GM19328 (cell line): ENCODE measurements around the gene PPRC1.

Experiments
- ATAC-seq: cut with Tn5 transposase; IDR thresholded peaks from one replicate; pipeline ENCODE4 v1.9.1; 2021; ENCODE audit warnings: mild to moderate bottlenecking, moderate library complexity; ENCODE audit not compliant: unreplicated experiment

Gene PPRC1

GRCh38 chr10:102116656-102117055 lies 16.2 kb upstream of the PPRC1 start:
- ATAC-seq, result no peak

DNA sequence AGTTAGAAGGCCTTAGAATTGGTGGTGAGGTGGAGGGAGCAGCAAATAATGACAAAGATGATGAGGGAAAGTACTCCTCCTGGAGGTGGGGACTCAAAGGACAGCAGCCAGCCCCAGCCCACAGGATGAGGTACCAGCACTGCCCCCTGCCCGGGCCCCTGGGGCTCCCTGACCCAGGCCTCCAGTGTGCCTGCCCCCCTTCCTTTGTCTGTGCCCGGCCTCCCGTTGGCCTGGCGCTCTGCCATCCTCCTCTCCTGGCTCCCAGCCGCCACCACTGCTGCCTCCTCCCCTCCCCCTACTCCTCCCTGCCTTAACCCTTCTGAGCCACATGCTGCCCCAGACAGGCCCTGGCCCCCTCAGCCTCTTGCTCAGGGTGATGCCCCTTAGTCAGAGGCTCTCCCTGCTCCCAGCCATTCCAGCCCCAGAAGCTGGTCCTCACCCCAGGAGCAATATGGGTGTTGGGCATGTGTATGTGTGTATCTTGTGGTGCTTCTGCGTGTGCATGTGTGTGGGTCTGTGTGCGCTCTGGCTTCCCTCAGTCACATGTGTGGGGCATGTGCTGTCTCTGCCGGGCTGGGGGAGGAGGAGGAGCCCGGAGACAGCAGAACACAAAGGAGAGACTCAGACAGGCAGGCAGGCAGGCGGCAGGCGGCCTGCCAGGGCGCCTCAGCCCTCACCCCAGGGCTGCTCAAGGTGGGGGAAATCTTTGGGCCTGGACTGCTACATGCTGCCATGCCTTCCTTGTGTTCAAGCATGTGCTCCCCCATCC lies 15.3 kb upstream of the PPRC1 start:
- no peak for ATAC-seq

GRCh38 chr10:102118867-102119266 lies 14.0 kb upstream of the PPRC1 start:
- no peak for ATAC-seq

GRCh38 chr10:102119417-102120141 lies 13.3 kb upstream of the PPRC1 start:
- no peak for ATAC-seq

- peak; percentile 73 for ATAC-seq
These were observed 12.5 kb upstream of the PPRC1 start, which contains the start of gene LDB1 for GRCh38 chr10:102120142-102120990. LDB1 (minus strand) TSS chr10:102120368; CDS start chr10:102120110, 258 bp downstream.

DNA sequence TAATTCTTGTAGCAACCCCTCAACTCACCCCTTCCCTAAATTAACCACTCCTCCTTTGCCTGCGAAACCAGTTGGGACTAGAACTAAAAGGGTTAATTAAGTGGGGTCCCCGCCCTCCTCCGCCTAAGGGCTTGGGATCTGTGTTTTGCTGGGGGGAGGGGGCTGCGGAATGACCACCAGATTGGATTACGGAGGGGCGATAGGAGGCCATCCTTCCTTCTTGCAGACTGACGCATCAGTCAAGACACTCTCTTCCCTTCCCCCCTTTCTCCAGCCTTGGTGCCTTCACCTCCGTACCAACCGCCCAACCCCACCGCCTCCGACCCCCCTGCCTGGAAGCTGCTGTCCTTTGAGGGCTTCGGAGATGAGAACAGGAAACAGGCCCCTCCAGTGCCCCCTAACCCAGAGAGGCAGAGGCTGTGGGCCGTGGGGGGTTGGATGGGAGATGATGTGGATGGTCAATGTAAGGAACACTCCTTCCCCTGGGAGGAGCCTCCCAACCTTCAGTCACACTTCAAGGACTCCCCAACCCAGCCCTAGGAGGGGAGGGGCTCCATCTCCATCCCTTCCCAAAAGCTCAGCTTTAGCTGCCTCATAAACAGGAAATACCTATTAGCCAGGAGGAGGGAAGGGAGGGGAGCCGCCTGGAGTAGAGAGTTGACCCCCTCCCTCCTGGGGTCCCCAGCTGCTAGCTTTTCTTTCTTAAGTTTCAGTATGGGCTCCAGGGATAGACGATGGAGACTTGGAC lies 11.7 kb upstream of the PPRC1 start:
- ATAC-seq, result no peak

DNA sequence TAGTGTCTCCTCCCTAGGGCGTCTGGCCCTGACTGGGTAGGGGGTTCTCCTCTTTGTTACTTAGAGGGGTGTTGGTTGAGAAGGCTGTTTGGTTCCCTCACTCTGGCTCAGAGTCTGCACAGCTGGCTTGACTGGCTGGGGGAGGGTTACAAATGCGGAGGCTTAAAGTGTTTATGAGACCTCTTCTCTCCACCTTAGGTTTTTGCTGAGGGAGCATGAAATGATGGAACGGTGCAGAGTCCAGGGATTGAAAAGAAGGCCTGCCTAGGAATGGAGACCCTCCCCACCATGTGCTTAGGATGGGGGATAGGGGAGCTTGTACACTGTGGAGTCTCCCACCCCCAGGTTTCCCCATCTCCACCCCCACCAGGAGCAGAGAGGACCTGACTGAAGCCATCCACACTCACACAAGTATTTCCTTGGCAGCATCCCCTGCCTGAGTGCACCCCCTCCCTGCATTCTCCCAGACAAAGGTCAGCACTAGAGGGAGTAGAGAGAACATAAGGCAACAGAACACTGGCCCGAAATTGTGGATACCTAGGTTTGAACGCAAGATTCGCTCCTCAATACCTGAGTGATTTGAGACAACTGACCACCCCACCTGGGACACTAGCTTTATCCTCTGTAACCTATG lies 11.0 kb upstream of the PPRC1 start:
- ATAC-seq, result no peak

- no peak for ATAC-seq
These were observed 10.4 kb upstream of the PPRC1 start for GRCh38 chr10:102122450-102122849.

- no peak for ATAC-seq
These were observed 9.6 kb upstream of the PPRC1 start for GRCh38 chr10:102123223-102123622.

GRCh38 chr10:102131286-102132170 lies 1.3 kb upstream of the PPRC1 start:
- no peak for ATAC-seq

GRCh38 chr10:102132193-102132562 lies 662 bp upstream of the PPRC1 start:
- no peak for ATAC-seq

- no peak for ATAC-seq
These were observed 744 bp downstream of the PPRC1 start for GRCh38 chr10:102133373-102134195.

- ATAC-seq, result no peak
These were observed 1.6 kb downstream of the PPRC1 start for GRCh38 chr10:102134416-102134815.

DNA sequence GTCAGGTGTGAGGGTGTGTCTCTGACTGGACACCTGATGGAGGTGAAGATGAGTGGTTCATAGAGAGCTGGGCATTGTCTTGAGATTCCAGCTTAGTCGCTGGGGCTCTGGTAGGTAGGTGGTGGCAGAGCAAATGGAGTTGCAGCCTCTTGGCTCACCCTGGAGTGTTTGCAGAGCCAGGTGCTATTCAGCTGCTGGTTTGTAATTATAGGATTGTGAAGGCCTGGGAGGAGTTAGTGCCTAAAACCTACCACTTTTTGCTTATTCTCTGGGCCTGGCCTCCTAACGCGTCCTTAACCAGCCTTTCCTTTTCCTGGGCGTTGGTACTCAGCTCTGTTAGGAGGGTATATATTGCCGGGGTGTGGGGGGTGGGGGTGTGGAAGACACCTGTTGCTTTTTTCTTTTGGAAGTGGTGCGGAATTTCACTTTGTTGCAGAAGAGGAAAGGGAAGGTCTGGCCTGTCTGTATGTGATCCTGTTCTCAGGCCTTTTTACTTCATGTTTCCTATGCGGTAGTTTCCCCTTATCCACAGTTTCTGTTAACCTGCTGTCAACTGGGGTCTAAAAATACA lies 3.2 kb downstream of the PPRC1 start:
- ATAC-seq, result no peak

DNA sequence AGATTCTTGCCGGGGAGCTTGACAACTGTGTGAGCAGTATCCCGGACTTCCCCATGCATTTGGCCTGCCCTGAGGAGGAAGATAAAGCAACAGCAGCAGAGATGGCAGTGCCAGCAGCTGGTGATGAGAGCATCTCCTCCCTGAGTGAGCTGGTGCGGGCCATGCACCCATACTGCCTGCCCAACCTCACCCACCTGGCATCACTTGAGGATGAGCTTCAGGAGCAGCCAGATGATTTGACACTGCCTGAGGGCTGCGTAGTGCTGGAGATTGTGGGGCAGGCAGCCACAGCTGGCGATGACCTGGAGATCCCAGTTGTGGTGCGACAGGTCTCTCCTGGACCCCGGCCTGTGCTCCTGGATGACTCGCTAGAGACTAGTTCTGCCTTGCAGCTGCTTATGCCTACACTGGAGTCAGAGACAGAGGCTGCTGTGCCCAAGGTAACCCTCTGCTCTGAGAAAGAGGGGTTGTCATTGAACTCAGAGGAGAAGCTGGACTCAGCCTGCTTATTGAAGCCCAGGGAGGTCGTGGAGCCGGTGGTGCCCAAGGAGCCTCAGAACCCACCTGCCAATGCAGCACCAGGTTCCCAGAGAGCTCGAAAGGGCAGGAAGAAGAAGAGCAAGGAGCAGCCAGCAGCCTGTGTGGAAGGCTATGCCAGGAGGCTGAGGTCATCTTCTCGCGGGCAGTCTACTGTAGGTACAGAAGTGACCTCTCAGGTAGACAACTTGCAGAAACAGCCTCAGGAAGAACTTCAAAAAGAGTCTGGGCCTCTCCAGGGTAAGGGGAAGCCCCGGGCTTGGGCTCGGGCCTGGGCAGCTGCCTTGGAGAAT lies 6.7 kb downstream of the PPRC1 start:
- no peak for ATAC-seq

DNA sequence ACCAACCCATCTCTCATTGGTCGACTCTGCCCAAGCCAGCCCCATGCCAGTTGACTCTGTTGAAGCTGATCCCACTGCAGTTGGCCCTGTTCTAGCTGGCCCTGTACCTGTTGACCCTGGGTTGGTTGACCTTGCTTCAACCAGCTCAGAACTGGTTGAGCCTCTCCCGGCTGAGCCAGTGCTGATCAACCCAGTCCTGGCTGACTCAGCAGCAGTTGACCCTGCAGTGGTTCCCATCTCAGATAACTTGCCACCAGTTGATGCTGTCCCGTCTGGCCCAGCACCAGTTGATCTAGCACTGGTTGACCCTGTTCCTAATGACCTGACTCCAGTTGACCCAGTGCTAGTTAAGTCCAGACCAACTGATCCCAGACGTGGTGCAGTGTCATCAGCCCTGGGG lies 7.4 kb downstream of the PPRC1 start:
- no peak for ATAC-seq

GRCh38 chr10:102140913-102141540 lies 8.2 kb downstream of the PPRC1 start:
- no peak for ATAC-seq
